HepG2 (cell line): ENCODE data around the gene PHB1. TPM values are rescaled to one million over a fixed set of nuclear protein-coding genes. Genes with fewer than 3 reads are reported as not detected.
A peak's percentile ranks its signal among the peaks of the same experiment; 100 is the strongest.

Experiments
- ARNT ChIP-seq: fragments of 450-650 bp; IDR thresholded peaks from 2 replicates; pipeline ENCODE4 v1.6.1; 2017
- BCL6 ChIP-seq: IDR thresholded peaks from 2 replicates; pipeline ENCODE4 v1.6.1; 2016; ENCODE audit warnings: missing genetic modification reagents, missing compliant biosample characterization
- CBX2 ChIP-seq, 2 experiments: fragments of 200-600 bp in 1 of 2; sonication (generic); formaldehyde crosslinking in 1 of 2; IDR thresholded peaks; 2 replicates each; pipeline versions ENCODE4 v1.7.0 to v1.8.1; 2018 to 2022; ENCODE audit warnings: low read depth in 2 of 2, low read length in 1 of 2, mild to moderate bottlenecking in 1 of 2, missing genetic modification reagents in 1 of 2
- CHD4 ChIP-seq: fragments of 200-600 bp; sonication (generic); IDR thresholded peaks from 2 replicates; pipeline ENCODE4 v1.7.0; 2017; ENCODE audit warnings: mild to moderate bottlenecking, low read length, borderline replicate concordance
- GPBP1L1 ChIP-seq: sonication (generic); formaldehyde crosslinking; IDR thresholded peaks from 2 replicates; pipeline ENCODE4 v1.5.0; 2020; ENCODE audit warnings: mild to moderate bottlenecking, missing genetic modification reagents
- GZF1 ChIP-seq: sonication (generic); formaldehyde crosslinking; IDR thresholded peaks from 2 replicates; pipeline ENCODE4 v1.5.1; 2020; ENCODE audit warnings: mild to moderate bottlenecking, missing genetic modification reagents
- NFYB ChIP-seq: sonication (generic); formaldehyde crosslinking; IDR thresholded peaks from 2 replicates; pipeline ENCODE4 v1.4.0; 2020; ENCODE audit warnings: missing genetic modification reagents
- SIX1 ChIP-seq: sonication (generic); formaldehyde crosslinking; IDR thresholded peaks from 2 replicates; pipeline ENCODE4 v1.4.0; 2020; ENCODE audit warnings: missing genetic modification reagents, borderline replicate concordance
- SP5 ChIP-seq: IDR thresholded peaks from 2 replicates; pipeline ENCODE4 v1.6.1; 2016; ENCODE audit warnings: low read depth, borderline replicate concordance
- TERF1 ChIP-seq: sonication (generic); formaldehyde crosslinking; IDR thresholded peaks from 2 replicates; pipeline ENCODE4 v1.8.0; 2022; ENCODE audit warnings: mild to moderate bottlenecking, missing genetic modification reagents, moderate library complexity
- ZBTB26 ChIP-seq: IDR thresholded peaks from 2 replicates; pipeline ENCODE4 v1.6.1; 2016; ENCODE audit warnings: missing compliant biosample characterization, missing genetic modification reagents, borderline replicate concordance
- ZFY ChIP-seq: sonication (generic); formaldehyde crosslinking; IDR thresholded peaks from 2 replicates; pipeline ENCODE4 v1.4.0; 2020; ENCODE audit warnings: missing genetic modification reagents
- ZNF207 ChIP-seq: fragments of 450-650 bp; IDR thresholded peaks from 2 replicates; pipeline ENCODE4 v1.6.1; 2016; ENCODE audit warnings: antibody characterized with exemption, borderline replicate concordance
- ZNF263 ChIP-seq: sonication (generic); formaldehyde crosslinking; IDR thresholded peaks from 2 replicates; pipeline ENCODE4 v1.4.0; 2020; ENCODE audit warnings: missing genetic modification reagents
- ZNF468 ChIP-seq: sonication (generic); formaldehyde crosslinking; IDR thresholded peaks from 2 replicates; pipeline ENCODE4 v1.8.0; 2022; ENCODE audit warnings: mild to moderate bottlenecking, moderate library complexity, missing genetic modification reagents
- ZNF549 ChIP-seq: sonication (generic); formaldehyde crosslinking; IDR thresholded peaks from 2 replicates; pipeline ENCODE4 v1.5.0; 2020; ENCODE audit warnings: missing genetic modification reagents
- ZNF576 ChIP-seq: sonication (generic); formaldehyde crosslinking; IDR thresholded peaks from 2 replicates; pipeline ENCODE4 v1.4.0; 2020; ENCODE audit warnings: mild to moderate bottlenecking, missing genetic modification reagents
- ZNF609 ChIP-seq: sonication (generic); formaldehyde crosslinking; IDR thresholded peaks from 2 replicates; pipeline ENCODE4 v1.4.0; 2020; ENCODE audit warnings: mild to moderate bottlenecking, missing genetic modification reagents, borderline replicate concordance
- ZNF788 ChIP-seq: sonication (generic); formaldehyde crosslinking; IDR thresholded peaks from 2 replicates; pipeline ENCODE4 v1.5.0; 2020; ENCODE audit warnings: mild to moderate bottlenecking, missing genetic modification reagents, borderline replicate concordance
- ZNF839 ChIP-seq: sonication (generic); formaldehyde crosslinking; IDR thresholded peaks from 2 replicates; pipeline ENCODE4 v1.4.0; 2020; ENCODE audit warnings: missing genetic modification reagents, mild to moderate bottlenecking, borderline replicate concordance
- ZSCAN30 ChIP-seq: sonication (generic); formaldehyde crosslinking; IDR thresholded peaks from 2 replicates; pipeline ENCODE4 v1.5.0; 2020; ENCODE audit warnings: mild to moderate bottlenecking, missing genetic modification reagents
- polyA plus RNA-seq, 8 experiments: library from polyadenylated mRNA; depleted of rRNA in 3 of 8; stranded (reverse) in 7 of 8; unstranded in 1 of 8; fragments of >200 nt; fragmentation: Illumina TruSeq in 4 of 8; extraction: Trizol in 4 of 8; gene quantifications; 2 replicates each; pipeline versions ENCODE4 v1.2.1 to v1.2.3, GENCODE V29; 2011 to 2016; ENCODE audit warnings: low read depth in 4 of 8, missing spikeins in 1 of 8, mixed read lengths in 1 of 8; ENCODE audit not compliant: insufficient read depth in 1 of 8
- total RNA-seq, 5 experiments: library from RNA; depleted of rRNA; stranded (reverse); fragments of >200 nt; fragmentation: Illumina TruSeq; extraction: Trizol; gene quantifications; 2 replicates each; pipeline ENCODE4 v1.2.3, GENCODE V29; 2016; ENCODE audit warnings: low read depth in 1 of 5

PHB1 gene
- total and polyA plus RNA-seq, 2 of the 13 experiments (the other 11 are each of a cell fraction or from before 2014, with no cell fraction given): 515 to 688 TPM

- TF ChIP-seq CBX2 (IDR thresholded peaks at IDR 0.05; ENCODE audit: low read depth, low read length) (no peak), CBX2 (CRISPR knock-in tag; IDR thresholded peaks at IDR 0.05; ENCODE audit: low read depth) (no peak), ZNF576 (CRISPR knock-in tag) (no peak), ARNT (no peak), SIX1 (CRISPR knock-in tag) (no peak), SP5 (CRISPR knock-in tag) (peak; percentile 91), ZNF468 (CRISPR knock-in tag) (no peak), BCL6 (CRISPR knock-in tag) (no peak), CHD4 (no peak), ZBTB26 (CRISPR knock-in tag) (no peak), ZNF549 (no peak), NFYB (CRISPR knock-in tag) (no peak), GPBP1L1 (CRISPR knock-in tag) (no peak), ZFY (CRISPR knock-in tag) (peak; percentile 94), ZSCAN30 (no peak), ZNF609 (no peak), ZNF839 (CRISPR knock-in tag) (no peak), ZNF207 (no peak), ZNF788 (CRISPR knock-in tag) (peak; percentile 19; the same call in 1 of the 2 replicates), ZNF263 (no peak), TERF1 (CRISPR knock-in tag) (no peak), GZF1 (CRISPR knock-in tag) (no peak)
Measured at GRCh38 chr17:49361902-49362722, 52.6 kb downstream of the PHB1 start, which contains the start of gene ZNF652 (continued).
